ENCODE data around the gene PCDHB11.
A peak's percentile ranks its signal among the peaks of the same experiment; 100 is the strongest.
"Not testable (repeated sequence)": the region's sequence is repeated elsewhere in the genome, so short reads cannot be mapped to it uniquely, and the experiment has no call there.

PCDHB11 gene

DNA sequence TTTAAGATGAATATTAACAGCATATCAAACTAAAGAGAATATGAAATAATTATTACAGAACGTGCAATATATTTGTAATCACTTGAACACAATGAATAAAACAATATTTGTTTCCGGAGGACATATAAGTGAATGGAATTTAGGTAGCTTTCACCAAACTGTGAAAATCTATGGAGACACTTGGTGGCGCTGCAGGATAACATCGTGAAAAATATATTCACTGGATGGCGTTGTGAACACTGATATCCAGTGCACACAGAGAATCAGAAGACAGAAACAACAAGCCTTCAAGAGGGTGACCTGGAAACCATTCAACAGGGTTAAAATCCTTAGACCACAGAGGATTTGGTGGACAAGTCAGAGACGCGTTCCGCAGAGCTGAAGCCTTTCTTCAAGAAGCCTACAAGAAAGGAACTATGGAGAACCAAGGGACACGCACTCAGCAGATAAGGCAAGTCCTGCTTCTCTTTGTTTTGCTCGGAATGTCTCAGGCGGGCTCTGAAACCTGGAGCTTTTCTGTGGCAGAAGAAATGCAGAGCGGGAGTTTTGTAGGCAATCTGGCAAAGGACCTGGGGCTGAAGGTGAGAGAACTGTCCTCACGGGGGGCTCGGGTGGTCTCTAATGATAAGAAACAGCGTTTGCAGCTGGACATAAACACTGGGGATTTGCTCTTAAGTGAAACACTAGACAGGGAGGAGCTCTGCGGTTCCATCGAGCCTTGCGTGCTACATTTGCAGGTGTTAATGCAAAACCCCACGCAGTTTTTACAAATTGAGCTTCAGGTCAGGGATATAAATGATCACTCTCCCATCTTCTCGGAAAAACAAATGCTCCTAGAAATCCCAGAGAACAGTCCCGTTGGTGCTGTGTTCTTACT, at the start of gene PCDHB11:
PCDHB11 (plus strand) TSS at position 269 of the 877 bp plus-strand sequence; CDS start at position 417, 148 bp downstream.
- H3K4me3 ChIP-seq (ENCODE audit: low read length): no peak within 1 kb of the TSS
- DNase-seq (ENCODE audit: low read depth): no peak
- TF ChIP-seq, protein P1, sequence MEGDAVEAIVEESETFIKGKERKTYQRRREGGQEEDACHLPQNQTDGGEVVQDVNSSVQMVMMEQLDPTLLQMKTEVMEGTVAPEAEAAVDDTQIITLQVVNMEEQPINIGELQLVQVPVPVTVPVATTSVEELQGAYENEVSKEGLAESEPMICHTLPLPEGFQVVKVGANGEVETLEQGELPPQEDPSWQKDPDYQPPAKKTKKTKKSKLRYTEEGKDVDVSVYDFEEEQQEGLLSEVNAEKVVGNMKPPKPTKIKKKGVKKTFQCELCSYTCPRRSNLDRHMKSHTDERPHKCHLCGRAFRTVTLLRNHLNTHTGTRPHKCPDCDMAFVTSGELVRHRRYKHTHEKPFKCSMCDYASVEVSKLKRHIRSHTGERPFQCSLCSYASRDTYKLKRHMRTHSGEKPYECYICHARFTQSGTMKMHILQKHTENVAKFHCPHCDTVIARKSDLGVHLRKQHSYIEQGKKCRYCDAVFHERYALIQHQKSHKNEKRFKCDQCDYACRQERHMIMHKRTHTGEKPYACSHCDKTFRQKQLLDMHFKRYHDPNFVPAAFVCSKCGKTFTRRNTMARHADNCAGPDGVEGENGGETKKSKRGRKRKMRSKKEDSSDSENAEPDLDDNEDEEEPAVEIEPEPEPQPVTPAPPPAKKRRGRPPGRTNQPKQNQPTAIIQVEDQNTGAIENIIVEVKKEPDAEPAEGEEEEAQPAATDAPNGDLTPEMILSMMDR (IDR thresholded peaks at IDR 0.05; ENCODE audit: insufficient read depth, low read depth, low read length, missing control alignments): no peak

- no peak within 1 kb of the TSS for H3K4me3 ChIP-seq (ENCODE audit: low read length)
- TF ChIP-seq, protein P1 (IDR thresholded peaks at IDR 0.05; ENCODE audit: insufficient read depth, low read depth, low read length, missing control alignments): no peak
- DNase-seq (ENCODE audit: low read depth): peak; percentile 1
These were observed 49.6 kb upstream of the PCDHB11 start, which contains the start of gene PCDHB6 for GRCh38 chr5:141149812-141150211. Gene PCDHB6, plus strand, starts transcription at chr5:141150057. Its CDS starts 201 bp downstream, at chr5:141150258.

GRCh38 chr5:141150224-141150992, 49.0 kb upstream of the PCDHB11 start:
- TF ChIP-seq, protein P1 (IDR thresholded peaks at IDR 0.05; ENCODE audit: insufficient read depth, low read depth, low read length, missing control alignments): no peak
- no peak for DNase-seq (ENCODE audit: low read depth)
- no peak overlapping the region for H3K4me3 ChIP-seq (ENCODE audit: low read length)

GRCh38 chr5:141150993-141151325, 48.5 kb upstream of the PCDHB11 start:
- TF ChIP-seq, protein P1 (IDR thresholded peaks at IDR 0.05; ENCODE audit: insufficient read depth, low read depth, low read length, missing control alignments): no peak
- DNase-seq (ENCODE audit: low read depth): no peak
- H3K4me3 ChIP-seq (ENCODE audit: low read length): no peak overlapping the region

DNA sequence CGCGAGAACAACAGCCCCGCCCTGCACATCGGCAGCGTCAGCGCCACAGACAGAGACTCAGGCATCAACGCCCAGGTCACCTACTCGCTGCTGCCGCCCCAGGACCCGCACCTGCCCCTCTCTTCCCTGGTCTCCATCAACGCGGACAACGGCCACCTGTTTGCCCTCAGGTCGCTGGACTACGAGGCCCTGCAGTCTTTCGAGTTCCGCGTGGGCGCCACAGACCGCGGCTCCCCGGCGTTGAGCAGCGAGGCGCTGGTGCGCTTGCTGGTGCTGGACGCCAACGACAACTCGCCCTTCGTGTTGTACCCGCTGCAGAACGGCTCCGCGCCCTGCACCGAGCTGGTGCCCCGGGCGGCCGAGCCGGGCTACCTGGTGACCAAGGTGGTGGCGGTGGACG, 47.8 kb upstream of the PCDHB11 start:
- DNase-seq (ENCODE audit: low read depth); H3K4me3 ChIP-seq (ENCODE audit: low read length): not testable (repeated sequence)

GRCh38 chr5:141152096-141152495, 47.3 kb upstream of the PCDHB11 start:
- H3K4me3 ChIP-seq (ENCODE audit: low read length); DNase-seq (ENCODE audit: low read depth): not testable (repeated sequence)

- TF ChIP-seq, protein P1 (IDR thresholded peaks at IDR 0.05; ENCODE audit: insufficient read depth, low read depth, low read length, missing control alignments): no peak
- no peak overlapping the region for H3K4me3 ChIP-seq (ENCODE audit: low read length)
- no peak for DNase-seq (ENCODE audit: low read depth)
These were observed 43.7 kb upstream of the PCDHB11 start for GRCh38 chr5:141155540-141156374.

- not testable (repeated sequence) for DNase-seq (ENCODE audit: low read depth); H3K4me3 ChIP-seq (ENCODE audit: low read length)
These were observed 42.1 kb upstream of the PCDHB11 start for GRCh38 chr5:141157356-141157755.

DNA sequence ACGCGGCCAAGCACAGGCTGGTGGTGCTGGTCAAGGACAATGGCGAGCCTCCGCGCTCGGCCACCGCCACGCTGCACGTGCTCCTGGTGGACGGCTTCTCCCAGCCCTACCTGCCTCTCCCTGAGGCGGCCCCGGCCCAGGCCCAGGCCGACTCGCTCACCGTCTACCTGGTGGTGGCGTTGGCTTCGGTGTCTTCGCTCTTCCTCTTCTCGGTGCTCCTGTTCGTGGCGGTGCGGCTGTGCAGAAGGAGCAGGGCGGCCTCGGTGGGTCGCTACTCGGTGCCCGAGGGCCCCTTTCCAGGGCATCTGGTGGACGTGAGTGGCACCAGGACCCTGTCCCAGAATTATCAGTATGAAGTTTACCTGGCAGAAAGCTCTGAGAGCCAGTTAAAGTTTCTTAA, 41.5 kb upstream of the PCDHB11 start:
- H3K4me3 ChIP-seq (ENCODE audit: low read length); DNase-seq (ENCODE audit: low read depth): not testable (repeated sequence)
